ENCODE results near the gene TOLLIP.
"Not testable (repeated sequence)": the region's sequence is repeated elsewhere in the genome, so short reads cannot be mapped to it uniquely, and the experiment has no call there.

Gene TOLLIP

GRCh38 chr11:1343391-1344055 lies 34.1 kb upstream of the TOLLIP start:
- Histone ChIP-seq H3K9me3 (ENCODE audit: control insufficient read depth, low read length) (peaks cover 5% of the 10 kb centered on the region), H3K27ac (ENCODE audit: insufficient read depth, low read length, poor library complexity, severe bottlenecking) (no peak overlapping the region), H3K36me3 (ENCODE audit: control insufficient read depth, insufficient read depth, low read length) (no peaks in the 10 kb centered on the region), H3K4me3 (ENCODE audit: insufficient read depth, low read depth, low read length, poor library complexity, severe bottlenecking) (no peak overlapping the region), H3K27me3 (replicated peaks; ENCODE audit: control insufficient read depth, insufficient read depth, low read length, poor library complexity, severe bottlenecking) (no peaks in the 10 kb centered on the region), H3K4me1 (ENCODE audit: control insufficient read depth, insufficient read depth, low read length, poor library complexity, severe bottlenecking) (no peaks in the 10 kb centered on the region)
- DNase-seq, result no peak

- DNase-seq, result no peak
- no peak overlapping the region for H3K4me3 ChIP-seq (ENCODE audit: insufficient read depth, low read depth, low read length, poor library complexity, severe bottlenecking)
- peaks cover 10% of the 10 kb centered on the region for H3K9me3 ChIP-seq (ENCODE audit: control insufficient read depth, low read length)
- H3K36me3 ChIP-seq (ENCODE audit: control insufficient read depth, insufficient read depth, low read length), result no peaks in the 10 kb centered on the region
- H3K27me3 ChIP-seq (replicated peaks; ENCODE audit: control insufficient read depth, insufficient read depth, low read length, poor library complexity, severe bottlenecking), result no peaks in the 10 kb centered on the region
- no peaks in the 10 kb centered on the region for H3K4me1 ChIP-seq (ENCODE audit: control insufficient read depth, insufficient read depth, low read length, poor library complexity, severe bottlenecking)
- H3K27ac ChIP-seq (ENCODE audit: insufficient read depth, low read length, poor library complexity, severe bottlenecking), result no peak overlapping the region
Observed at GRCh38 chr11:1342946-1343345, 33.5 kb upstream of the TOLLIP start.

GRCh38 chr11:1341928-1342524 lies 32.6 kb upstream of the TOLLIP start:
- no peak for DNase-seq
- Histone ChIP-seq H3K4me3 (ENCODE audit: insufficient read depth, low read depth, low read length, poor library complexity, severe bottlenecking) (no peak overlapping the region), H3K36me3 (ENCODE audit: control insufficient read depth, insufficient read depth, low read length) (no peaks in the 10 kb centered on the region), H3K27ac (ENCODE audit: insufficient read depth, low read length, poor library complexity, severe bottlenecking) (no peak overlapping the region), H3K27me3 (replicated peaks; ENCODE audit: control insufficient read depth, insufficient read depth, low read length, poor library complexity, severe bottlenecking) (no peaks in the 10 kb centered on the region), H3K4me1 (ENCODE audit: control insufficient read depth, insufficient read depth, low read length, poor library complexity, severe bottlenecking) (no peaks in the 10 kb centered on the region), H3K9me3 (ENCODE audit: control insufficient read depth, low read length) (peaks cover 17% of the 10 kb centered on the region)

- not testable (repeated sequence) for H3K4me1 ChIP-seq (ENCODE audit: control insufficient read depth, insufficient read depth, low read length, poor library complexity, severe bottlenecking); H3K27me3 ChIP-seq (replicated peaks; ENCODE audit: control insufficient read depth, insufficient read depth, low read length, poor library complexity, severe bottlenecking); H3K4me3 ChIP-seq (ENCODE audit: insufficient read depth, low read depth, low read length, poor library complexity, severe bottlenecking); DNase-seq; H3K27ac ChIP-seq (ENCODE audit: insufficient read depth, low read length, poor library complexity, severe bottlenecking); H3K36me3 ChIP-seq (ENCODE audit: control insufficient read depth, insufficient read depth, low read length)
- H3K9me3 ChIP-seq (ENCODE audit: control insufficient read depth, low read length), result peaks cover 17% of the 10 kb centered on the region
Observed at GRCh38 chr11:1341226-1341625, 31.8 kb upstream of the TOLLIP start.

GRCh38 chr11:1340111-1340510 lies 30.7 kb upstream of the TOLLIP start:
- DNase-seq, result no peak
- Histone ChIP-seq H3K9me3 (ENCODE audit: control insufficient read depth, low read length) (peaks cover 17% of the 10 kb centered on the region), H3K27ac (ENCODE audit: insufficient read depth, low read length, poor library complexity, severe bottlenecking) (no peak overlapping the region), H3K4me3 (ENCODE audit: insufficient read depth, low read depth, low read length, poor library complexity, severe bottlenecking) (no peak overlapping the region), H3K4me1 (ENCODE audit: control insufficient read depth, insufficient read depth, low read length, poor library complexity, severe bottlenecking) (peaks cover 10% of the 10 kb centered on the region), H3K36me3 (ENCODE audit: control insufficient read depth, insufficient read depth, low read length) (no peaks in the 10 kb centered on the region), H3K27me3 (replicated peaks; ENCODE audit: control insufficient read depth, insufficient read depth, low read length, poor library complexity, severe bottlenecking) (no peaks in the 10 kb centered on the region)

GRCh38 chr11:1339066-1339675 lies 29.7 kb upstream of the TOLLIP start:
- no peaks in the 10 kb centered on the region for H3K27me3 ChIP-seq (replicated peaks; ENCODE audit: control insufficient read depth, insufficient read depth, low read length, poor library complexity, severe bottlenecking)
- H3K9me3 ChIP-seq (ENCODE audit: control insufficient read depth, low read length), result peaks cover 17% of the 10 kb centered on the region
- H3K4me3 ChIP-seq (ENCODE audit: insufficient read depth, low read depth, low read length, poor library complexity, severe bottlenecking), result no peak overlapping the region
- H3K27ac ChIP-seq (ENCODE audit: insufficient read depth, low read length, poor library complexity, severe bottlenecking), result no peak overlapping the region
- H3K4me1 ChIP-seq (ENCODE audit: control insufficient read depth, insufficient read depth, low read length, poor library complexity, severe bottlenecking), result peaks cover 10% of the 10 kb centered on the region
- no peak for DNase-seq
- no peaks in the 10 kb centered on the region for H3K36me3 ChIP-seq (ENCODE audit: control insufficient read depth, insufficient read depth, low read length)

GRCh38 chr11:1338201-1339065 lies 29.0 kb upstream of the TOLLIP start:
- no peak for DNase-seq
- no peak overlapping the region for H3K27ac ChIP-seq (ENCODE audit: insufficient read depth, low read length, poor library complexity, severe bottlenecking)
- no peak overlapping the region for H3K4me3 ChIP-seq (ENCODE audit: insufficient read depth, low read depth, low read length, poor library complexity, severe bottlenecking)

GRCh38 chr11:1337647-1338007 lies 28.2 kb upstream of the TOLLIP start:
- peaks cover 10% of the 10 kb centered on the region for H3K4me1 ChIP-seq (ENCODE audit: control insufficient read depth, insufficient read depth, low read length, poor library complexity, severe bottlenecking)
- H3K4me3 ChIP-seq (ENCODE audit: insufficient read depth, low read depth, low read length, poor library complexity, severe bottlenecking), result no peak overlapping the region
- H3K27ac ChIP-seq (ENCODE audit: insufficient read depth, low read length, poor library complexity, severe bottlenecking), result no peak overlapping the region
- no peaks in the 10 kb centered on the region for H3K36me3 ChIP-seq (ENCODE audit: control insufficient read depth, insufficient read depth, low read length)
- H3K27me3 ChIP-seq (replicated peaks; ENCODE audit: control insufficient read depth, insufficient read depth, low read length, poor library complexity, severe bottlenecking), result no peaks in the 10 kb centered on the region
- peaks cover 17% of the 10 kb centered on the region for H3K9me3 ChIP-seq (ENCODE audit: control insufficient read depth, low read length)
- no peak for DNase-seq

More at GRCh38 chr11:1338201-1339065, 29.0 kb upstream of the TOLLIP start:
- no peaks in the 10 kb centered on the region for H3K36me3 ChIP-seq (ENCODE audit: control insufficient read depth, insufficient read depth, low read length)
- H3K9me3 ChIP-seq (ENCODE audit: control insufficient read depth, low read length), result peaks cover 17% of the 10 kb centered on the region
- H3K4me1 ChIP-seq (ENCODE audit: control insufficient read depth, insufficient read depth, low read length, poor library complexity, severe bottlenecking), result peaks cover 10% of the 10 kb centered on the region
- H3K27me3 ChIP-seq (replicated peaks; ENCODE audit: control insufficient read depth, insufficient read depth, low read length, poor library complexity, severe bottlenecking), result no peaks in the 10 kb centered on the region

GRCh38 chr11:1336836-1337646 lies 27.6 kb upstream of the TOLLIP start:
- H3K36me3 ChIP-seq (ENCODE audit: control insufficient read depth, insufficient read depth, low read length), result no peaks in the 10 kb centered on the region
- H3K4me3 ChIP-seq (ENCODE audit: insufficient read depth, low read depth, low read length, poor library complexity, severe bottlenecking), result no peak overlapping the region
- H3K4me1 ChIP-seq (ENCODE audit: control insufficient read depth, insufficient read depth, low read length, poor library complexity, severe bottlenecking), result peaks cover 10% of the 10 kb centered on the region
- peak; percentile 45 to 48 (median 46) for DNase-seq
- H3K27ac ChIP-seq (ENCODE audit: insufficient read depth, low read length, poor library complexity, severe bottlenecking), result no peak overlapping the region
- peaks cover 17% of the 10 kb centered on the region for H3K9me3 ChIP-seq (ENCODE audit: control insufficient read depth, low read length)
- no peaks in the 10 kb centered on the region for H3K27me3 ChIP-seq (replicated peaks; ENCODE audit: control insufficient read depth, insufficient read depth, low read length, poor library complexity, severe bottlenecking)
